ENCODE data around the gene GNG11. TPM values are rescaled to one million over a fixed set of nuclear protein-coding genes. Genes with fewer than 3 reads are reported as not detected.

Gene GNG11
- total and polyA plus RNA-seq, 8 donors = 15.6 to 54.5 (median 46.5) TPM

DNA sequence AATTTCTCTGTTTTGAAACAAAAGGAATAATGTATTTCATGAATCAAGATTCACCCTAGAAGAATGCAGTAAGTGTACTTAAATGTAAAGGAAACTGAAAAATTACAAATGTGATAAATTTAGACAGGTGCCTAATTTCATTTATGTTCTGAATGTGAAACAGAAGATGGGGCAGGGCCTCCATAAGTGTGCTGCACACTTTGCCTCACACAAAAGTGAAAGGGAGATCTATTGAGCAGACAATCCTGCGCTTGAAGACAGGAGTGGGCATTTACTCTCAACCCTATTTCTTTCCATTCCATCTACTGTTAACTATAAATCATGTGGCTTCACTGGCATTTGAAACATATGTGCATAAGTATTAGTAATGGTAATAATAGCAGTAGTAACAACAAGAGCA, 36.2 kb downstream of the GNG11 start:
- no peaks in the 10 kb centered on the region for H3K36me3 ChIP-seq
- no peaks in the 10 kb centered on the region for H3K27me3 ChIP-seq
- TF ChIP-seq, protein P1, sequence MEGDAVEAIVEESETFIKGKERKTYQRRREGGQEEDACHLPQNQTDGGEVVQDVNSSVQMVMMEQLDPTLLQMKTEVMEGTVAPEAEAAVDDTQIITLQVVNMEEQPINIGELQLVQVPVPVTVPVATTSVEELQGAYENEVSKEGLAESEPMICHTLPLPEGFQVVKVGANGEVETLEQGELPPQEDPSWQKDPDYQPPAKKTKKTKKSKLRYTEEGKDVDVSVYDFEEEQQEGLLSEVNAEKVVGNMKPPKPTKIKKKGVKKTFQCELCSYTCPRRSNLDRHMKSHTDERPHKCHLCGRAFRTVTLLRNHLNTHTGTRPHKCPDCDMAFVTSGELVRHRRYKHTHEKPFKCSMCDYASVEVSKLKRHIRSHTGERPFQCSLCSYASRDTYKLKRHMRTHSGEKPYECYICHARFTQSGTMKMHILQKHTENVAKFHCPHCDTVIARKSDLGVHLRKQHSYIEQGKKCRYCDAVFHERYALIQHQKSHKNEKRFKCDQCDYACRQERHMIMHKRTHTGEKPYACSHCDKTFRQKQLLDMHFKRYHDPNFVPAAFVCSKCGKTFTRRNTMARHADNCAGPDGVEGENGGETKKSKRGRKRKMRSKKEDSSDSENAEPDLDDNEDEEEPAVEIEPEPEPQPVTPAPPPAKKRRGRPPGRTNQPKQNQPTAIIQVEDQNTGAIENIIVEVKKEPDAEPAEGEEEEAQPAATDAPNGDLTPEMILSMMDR (IDR thresholded peaks at IDR 0.05) = no peak
- no peak overlapping the region for H3K4me3 ChIP-seq
- intact Hi-C loops (cut with DNase I) = no loop called here
- H3K27ac ChIP-seq = no peak overlapping the region
- DNase-seq = no peak
- H3K4me1 ChIP-seq = no peaks in the 10 kb centered on the region
- no peaks in the 10 kb centered on the region for H3K9me3 ChIP-seq
- ATAC-seq = no peak

DNA sequence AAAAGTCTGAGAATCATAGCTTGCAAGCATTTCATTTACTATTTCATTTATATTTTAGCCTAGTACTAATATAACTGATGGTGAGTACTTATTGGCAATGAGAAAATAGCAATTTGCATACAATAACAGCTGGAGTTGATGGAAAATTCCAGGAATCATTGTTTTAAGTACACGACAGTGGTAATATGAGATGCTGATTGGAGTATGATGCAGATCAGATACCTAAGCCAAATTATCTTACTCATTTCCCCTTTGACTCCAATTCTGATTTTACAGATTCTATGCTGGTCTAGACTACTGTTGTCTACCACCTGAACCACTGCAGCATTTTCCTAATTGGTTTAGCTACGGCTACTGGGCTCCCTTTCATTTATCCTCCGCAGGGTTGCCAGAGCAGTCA, 36.7 kb downstream of the GNG11 start:
- ATAC-seq (no peak), DNase-seq (no peak)
- TF ChIP-seq, protein P1 (IDR thresholded peaks at IDR 0.05) = no peak
- Histone ChIP-seq H3K4me3 (no peak overlapping the region), H3K27me3 (no peaks in the 10 kb centered on the region), H3K27ac (no peak overlapping the region), H3K36me3 (no peaks in the 10 kb centered on the region), H3K9me3 (no peaks in the 10 kb centered on the region), H3K4me1 (no peaks in the 10 kb centered on the region)
- intact Hi-C loops (cut with DNase I) = no loop called here

DNA sequence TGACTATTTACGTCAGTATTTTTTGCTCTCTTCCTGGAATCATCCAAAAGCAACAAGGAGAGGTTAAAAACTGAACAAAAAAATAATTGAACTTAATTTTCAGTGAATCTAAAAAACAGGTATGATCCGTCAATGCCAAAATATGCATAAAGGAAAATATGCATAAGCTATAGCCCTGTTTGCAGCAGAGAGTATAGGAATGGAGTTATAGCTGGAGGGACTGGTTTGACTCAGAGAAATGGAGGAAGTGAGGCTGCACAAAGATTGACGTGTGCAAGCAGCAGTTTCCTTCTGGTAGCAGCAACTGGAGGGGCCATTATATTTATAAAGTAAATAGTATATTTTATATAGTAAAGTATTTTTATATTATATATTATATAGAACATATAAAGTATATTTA, 37.1 kb downstream of the GNG11 start:
- H3K27ac ChIP-seq = no peak overlapping the region
- intact Hi-C loops (cut with DNase I) = no loop called here
- H3K36me3 ChIP-seq = no peaks in the 10 kb centered on the region
- TF ChIP-seq, protein P1 (IDR thresholded peaks at IDR 0.05) = no peak
- no peak for DNase-seq
- no peak for ATAC-seq
- no peaks in the 10 kb centered on the region for H3K4me1 ChIP-seq
- H3K27me3 ChIP-seq = no peaks in the 10 kb centered on the region
- H3K4me3 ChIP-seq = no peak overlapping the region
- no peaks in the 10 kb centered on the region for H3K9me3 ChIP-seq

DNA sequence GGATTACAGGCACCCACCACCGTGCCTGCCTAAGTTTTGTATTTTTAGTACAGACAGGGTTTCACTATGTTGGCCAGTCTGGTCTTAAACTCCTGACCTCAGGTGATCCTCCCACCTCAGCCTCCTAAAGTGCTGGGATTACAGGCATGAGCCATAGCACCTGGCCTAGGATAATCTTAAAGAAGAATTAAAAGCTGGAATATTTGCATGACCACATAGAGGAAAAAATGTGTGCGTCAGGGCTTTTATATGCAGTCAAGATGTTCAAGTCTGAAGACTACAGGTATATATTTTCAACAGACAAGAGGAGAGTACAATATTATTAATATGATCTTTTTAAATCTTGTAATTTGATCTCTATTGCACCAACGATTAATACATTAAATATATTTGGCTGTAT, 39.5 kb downstream of the GNG11 start:
- H3K9me3 ChIP-seq = no peaks in the 10 kb centered on the region
- intact Hi-C loops (cut with DNase I) = no loop called here
- no peak overlapping the region for H3K4me3 ChIP-seq
- ATAC-seq (no peak), DNase-seq (no peak)
- H3K27ac ChIP-seq = no peak overlapping the region
- no peaks in the 10 kb centered on the region for H3K27me3 ChIP-seq
- TF ChIP-seq, protein P1 (IDR thresholded peaks at IDR 0.05) = no peak
- H3K4me1 ChIP-seq = no peaks in the 10 kb centered on the region
- no peaks in the 10 kb centered on the region for H3K36me3 ChIP-seq

DNA sequence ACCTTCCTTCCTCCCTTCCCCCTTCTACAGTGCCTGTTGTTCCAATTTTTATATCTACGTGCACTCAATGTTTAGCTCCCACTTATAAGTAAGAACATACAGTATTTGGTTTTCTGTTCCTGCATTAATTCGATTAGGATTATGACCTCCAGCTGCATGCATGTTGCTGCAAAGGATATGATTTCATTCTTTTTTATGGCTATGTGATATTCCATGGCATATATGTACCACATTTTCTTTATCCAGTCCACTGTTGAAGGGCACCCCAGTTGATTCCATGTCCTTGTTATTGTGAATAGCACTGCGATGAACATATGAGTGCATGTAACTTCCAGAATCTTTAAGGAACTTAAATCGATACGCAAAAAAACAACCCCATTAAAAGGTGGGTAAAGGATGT, 42.7 kb downstream of the GNG11 start:
- intact Hi-C loops (cut with DNase I) = no loop called here
- Histone ChIP-seq H3K9me3 (no peaks in the 10 kb centered on the region), H3K27me3 (no peaks in the 10 kb centered on the region), H3K4me3 (no peak overlapping the region), H3K27ac (no peak overlapping the region), H3K36me3 (no peaks in the 10 kb centered on the region), H3K4me1 (no peaks in the 10 kb centered on the region)
- no peak for DNase-seq
- TF ChIP-seq, protein P1 (IDR thresholded peaks at IDR 0.05) = no peak
- no peak for ATAC-seq

Measured in left lung (tissue), 10 donors.